SK-N-SH (cell line): ENCODE results near the gene DZIP1L.

Experiments used
- CTCF ChIP-seq: fragments of 200-600 bp; sonication (generic); IDR thresholded peaks from 2 replicates; pipeline ENCODE4 v1.6.1; 2017; ENCODE audit warnings: antibody characterized with exemption, mild to moderate bottlenecking, moderate library complexity
- EP300 ChIP-seq, 2 experiments: IDR thresholded peaks; 2 replicates each; pipeline versions ENCODE4 v1.4.0 to v1.6.1; 2012; ENCODE audit warnings: borderline replicate concordance in 1 of 2, low read depth in 1 of 2, low read length in 1 of 2
- GABPA ChIP-seq: IDR thresholded peaks from 2 replicates; pipeline ENCODE4 v1.4.0; 2012; ENCODE audit warnings: low read depth, mild to moderate bottlenecking
- GATA2 ChIP-seq: sonication (generic); formaldehyde crosslinking; IDR thresholded peaks from 2 replicates; pipeline ENCODE4 v1.5.0; 2020; ENCODE audit warnings: mild to moderate bottlenecking, missing genetic modification reagents
- PBX3 ChIP-seq: IDR thresholded peaks from 2 replicates; pipeline ENCODE4; 2012
- POLR2AphosphoS5 ChIP-seq: IDR thresholded peaks from 2 replicates; pipeline ENCODE4 v1.6.1; 2012; ENCODE audit warnings: low read depth, low read length
- RAD21 ChIP-seq: IDR thresholded peaks from 2 replicates; pipeline ENCODE4 v1.6.1; 2012; ENCODE audit warnings: mild to moderate bottlenecking, low read length
- SIN3A ChIP-seq: IDR thresholded peaks from 2 replicates; pipeline ENCODE4 v1.6.1; 2012; ENCODE audit warnings: low read depth, mild to moderate bottlenecking, low read length, moderate library complexity, borderline replicate concordance
- TCF12 ChIP-seq: IDR thresholded peaks from 2 replicates; pipeline ENCODE4 v1.4.0; 2012

- TF ChIP-seq SIN3A, result no peak
- TF ChIP-seq CTCF, result no peak
- TF ChIP-seq GATA2 (CRISPR knock-in tag), result no peak
- no peak for TF ChIP-seq POLR2AphosphoS5
- no peak for TF ChIP-seq GABPA
- TF ChIP-seq RAD21, result no peak
- no peak for TF ChIP-seq EP300 (IDR thresholded peaks at IDR 0.05; ENCODE audit: borderline replicate concordance in 1 of 2, low read depth in 1 of 2, low read length in 1 of 2)
- no peak for TF ChIP-seq TCF12
- no peak for TF ChIP-seq PBX3
Observed at GRCh38 chr3:138012526-138012925, 102.9 kb downstream of the DZIP1L start.
